Spleen (tissue), 11 donors: Measurements from ENCODE around the gene CEP41. TPM values are rescaled to one million over a fixed set of nuclear protein-coding genes. Genes with fewer than 3 reads are reported as not detected.

Experiments
- DNase-seq: peaks from one replicate; pipeline ENCODE4 v3.0.0-alpha.2; 2020
- H3K27ac ChIP-seq, 8 donors: fragments of 200-600 bp; sonication (generic) in 7 of 8; 1 replicate in 4 of 8; 2 replicates in 4 of 8; pipeline versions ENCODE4 v1.5.0 to v1.8.0; 2016 to 2021; ENCODE audit warnings: inconsistent platforms in 4 of 8, mild to moderate bottlenecking in 4 of 8, moderate library complexity in 1 of 8
- H3K27me3 ChIP-seq, 7 donors: fragments of 200-600 bp; sonication (generic) in 6 of 7; replicated peaks in 1 of 7; 1 replicate in 4 of 7; 2 replicates in 3 of 7; pipeline versions ENCODE4 v1.5.0 to v1.8.0; 2016 to 2021; ENCODE audit warnings: inconsistent platforms in 3 of 7, mild to moderate bottlenecking in 1 of 7
- H3K36me3 ChIP-seq, 6 donors: fragments of 200-600 bp; sonication (generic) in 5 of 6; 1 replicate in 4 of 6; 2 replicates in 2 of 6; pipeline versions ENCODE4 v1.5.0 to v1.8.0; 2016 to 2021; ENCODE audit warnings: inconsistent platforms in 2 of 6
- H3K4me1 ChIP-seq, 6 donors: fragments of 200-600 bp; sonication (generic) in 5 of 6; 1 replicate in 3 of 6; 2 replicates in 3 of 6; pipeline versions ENCODE4 v1.5.0 to v1.8.0; 2016 to 2021; ENCODE audit warnings: inconsistent platforms in 3 of 6
- H3K4me3 ChIP-seq, 8 donors: fragments of 200-600 bp; sonication (generic) in 7 of 8; 1 replicate in 4 of 8; 2 replicates in 4 of 8; pipeline versions ENCODE4 v1.5.0 to v1.8.0; 2016 to 2021; ENCODE audit warnings: inconsistent platforms in 4 of 8, mild to moderate bottlenecking in 4 of 8, moderate library complexity in 2 of 8
- H3K9me3 ChIP-seq, 8 donors: fragments of 200-600 bp; sonication (generic) in 7 of 8; 1 replicate in 4 of 8; 2 replicates in 4 of 8; pipeline versions ENCODE4 v1.5.0 to v1.8.0; 2016 to 2021; ENCODE audit warnings: inconsistent platforms in 4 of 8
- CTCF ChIP-seq, 11 experiments: fragments of 200-600 bp in 7 of 11; fragments of 450-650 bp in 4 of 11; sonication (generic) in 4 of 11; IDR thresholded peaks in 8 of 11; conservative IDR thresholded peaks in 3 of 11; 1 replicate in 7 of 11; 2 replicates in 4 of 11; pipeline versions ENCODE4 v1.4.0 to v1.8.0; 2016 to 2021; ENCODE audit warnings: antibody characterized with exemption in 11 of 11, inconsistent platforms in 4 of 11, mild to moderate bottlenecking in 1 of 11
- POLR2A ChIP-seq, 3 donors: fragments of 450-650 bp; IDR thresholded peaks; one replicate each; pipeline ENCODE4 v1.5.1; 2017; ENCODE audit warnings: antibody characterized with exemption in 3 of 3, mild to moderate bottlenecking in 1 of 3
- POLR2AphosphoS5 ChIP-seq, 3 donors: sonication (generic); formaldehyde crosslinking; IDR thresholded peaks; one replicate each; pipeline ENCODE4 v1.5.1; 2017; ENCODE audit warnings: antibody characterized with exemption in 3 of 3
- WGBS, 5 donors: extraction: QIAGEN DNeasy Blood & Tissue Kit in 3 of 5; methylation state at CpG; one replicate each; pipeline versions ENCODE4 v1.1.5 to v1.1.7; 2013 to 2018; 5-methylcytosine and 5-hydroxymethylcytosine counted together
- intact Hi-C: fragments of 100-400 bp; cut with DNase I; formaldehyde crosslinking; loops from one replicate; pipeline ENCODE4 v1.15.0; 2023; ENCODE audit warnings: low total_unique reads
- polyA plus RNA-seq, 3 donors: library from polyadenylated mRNA; stranded (reverse); fragments of 200-250 nt; gene quantifications; one replicate each; pipeline ENCODE4 v1.2.1, GENCODE V29; 2013
- total RNA-seq, 7 donors: library from RNA; depleted of rRNA in 3 of 7; stranded (reverse); fragments of >200 nt in 3 of 7; fragmentation: NEBNext Ultra II Directional in 4 of 7; extraction: Animal tissue kit (Norgen Biotek cat#: 25700) in 4 of 7; gene quantifications; one replicate each; pipeline versions ENCODE4 v1.1.0 to v1.2.1, GENCODE V29; 2016 to 2021
- donor health status: healthy with polysubstance abuse.
- donor health status: DM: no; HTN: no; CAD: no; lungs with moderate emphysema.
- donor health status: DM: no; HTN: no; CAD: no.
- donor health status: Bipolar disorder and iron deficiency.
- donor health status: healthy.
- donor health status: DM: no; HTN: no; CAD: no.
- donor health status: DM: yes; HTN: yes; CAD: no.

CEP41 gene
- total and polyA plus RNA-seq, 10 donors, result 2.3 to 19.3 (median 12.5) TPM

GRCh38 chr7:130363026-130363847, 77.6 kb downstream of the CEP41 start:
- H3K36me3 ChIP-seq, result no peaks in the 10 kb centered on the region
- no peaks in the 10 kb centered on the region for H3K27me3 ChIP-seq
- H3K4me1 ChIP-seq, result peaks cover 0 to 8% (median under 1%) of the 10 kb centered on the region in 6 donors
- WGBS, 5 donors, result 80 to 95% (median 87%) methylated on average over 8 of the region's 8 CpGs
- DNase-seq, result no peak
- intact Hi-C loops, result no loop called here
- H3K27ac ChIP-seq, result no peak overlapping the region
- H3K4me3 ChIP-seq, result no peak overlapping the region
- H3K9me3 ChIP-seq, result peaks cover 0 to 24% (median 15%) of the 10 kb centered on the region in 8 donors
- TF ChIP-seq CTCF (IDR thresholded peaks at IDR 0.05 in 8 of 11, conservative IDR thresholded peaks at IDR 0.05 in 3 of 11) (no peak), POLR2A (IDR thresholded peaks at IDR 0.05) (no peak), POLR2AphosphoS5 (IDR thresholded peaks at IDR 0.05) (no peak)

- Histone ChIP-seq H3K27me3 (no peaks in the 10 kb centered on the region), H3K9me3 (peaks cover 0 to 24% (median 15%) of the 10 kb centered on the region in 8 donors), H3K4me3 (no peak overlapping the region), H3K36me3 (no peaks in the 10 kb centered on the region), H3K27ac (no peak overlapping the region), H3K4me1 (no peaks in the 10 kb centered on the region)
- 93 to 97% (median 93%) methylated on average over 8 to 10 of the region's 10 CpGs for WGBS, 5 donors
- intact Hi-C loops, result no loop called here
- DNase-seq, result no peak
- no peak for TF ChIP-seq CTCF (IDR thresholded peaks at IDR 0.05 in 8 of 11, conservative IDR thresholded peaks at IDR 0.05 in 3 of 11)
- no peak for TF ChIP-seq POLR2A (IDR thresholded peaks at IDR 0.05)
- TF ChIP-seq POLR2AphosphoS5 (IDR thresholded peaks at IDR 0.05), result no peak
Measured at GRCh38 chr7:130362251-130362816, 78.5 kb downstream of the CEP41 start.

- TF ChIP-seq POLR2A (IDR thresholded peaks at IDR 0.05) (no peak), POLR2AphosphoS5 (IDR thresholded peaks at IDR 0.05) (no peak)
- Histone ChIP-seq H3K36me3 (no peaks in the 10 kb centered on the region), H3K27ac (no peak overlapping the region), H3K4me3 (no peak overlapping the region), H3K27me3 (no peaks in the 10 kb centered on the region), H3K9me3 (peaks cover 0 to 24% (median 15%) of the 10 kb centered on the region in 8 donors), H3K4me1 (peaks cover 0 to under 1% (median 0%) of the 10 kb centered on the region in 6 donors)
- WGBS, 5 donors, result 88 to 97% (median 93%) methylated on average over 7 of the region's 7 CpGs
- intact Hi-C loops, result no loop called here
- no peak for DNase-seq
Measured at GRCh38 chr7:130361681-130362080, 79.1 kb downstream of the CEP41 start.

- Histone ChIP-seq H3K4me3 (no peak overlapping the region), H3K4me1 (peaks cover 0 to 8% (median 0%) of the 10 kb centered on the region in 6 donors), H3K27me3 (no peaks in the 10 kb centered on the region), H3K36me3 (no peaks in the 10 kb centered on the region), H3K27ac (no peak overlapping the region), H3K9me3 (peaks cover 0 to 24% (median 15%) of the 10 kb centered on the region in 8 donors)
- DNase-seq, result no peak
- no peak for TF ChIP-seq CTCF (IDR thresholded peaks at IDR 0.05 in 8 of 11, conservative IDR thresholded peaks at IDR 0.05 in 3 of 11)
- TF ChIP-seq POLR2A (IDR thresholded peaks at IDR 0.05), result no peak
- TF ChIP-seq POLR2AphosphoS5 (IDR thresholded peaks at IDR 0.05), result no peak
- intact Hi-C loops, result no loop called here
- 90 to 98% (median 92%) methylated on average over 3 of the region's 3 CpGs for WGBS, 5 donors
Measured at GRCh38 chr7:130360518-130360917, 80.3 kb downstream of the CEP41 start.
